OCI-LY7 (cell line): ENCODE data around the gene USE1. TPM values are rescaled to one million over a fixed set of nuclear protein-coding genes. Genes with fewer than 3 reads are reported as not detected.
A peak's percentile ranks its signal among the peaks of the same experiment; 100 is the strongest.
"Not testable (repeated sequence)": the region's sequence is repeated elsewhere in the genome, so short reads cannot be mapped to it uniquely, and the experiment has no call there.

Experiments used
- BruUV-seq: library from RNA; stranded (reverse); fragments of 400-500 nt; replicated peaks from 2 replicates; lab custom pipeline; 2021; lab: Mats Ljungman, UMichigan
- CTCF ChIA-PET: fragments of 300-600 bp; sonication (Branson Sonifier 250); formaldehyde crosslinking; loops from one replicate; lab custom pipeline; 2022; ENCODE audit warnings: antibody characterized with exemption; ENCODE audit not compliant: unreplicated experiment; lab: Charles Lee
- POLR2A ChIA-PET: fragments of 300-600 bp; sonication (Branson Sonifier 250); formaldehyde crosslinking; loops from one replicate; lab custom pipeline; 2022; ENCODE audit warnings: antibody characterized with exemption; lab: Charles Lee
- DNase-seq: peaks from one replicate; pipeline ENCODE4 v3.0.0-alpha.2; 2015; ENCODE audit warnings: low spot score
- H2AFZ ChIP-seq: fragments of 200-600 bp; sonication (generic), shearing (Covaris generic); 2 replicates; pipeline ENCODE4 v1.6.1; 2014; ENCODE audit warnings: mild to moderate bottlenecking, antibody characterized with exemption, low read length, moderate library complexity
- H3K27ac ChIP-seq: fragments of 200-600 bp; sonication (generic); 2 replicates; pipeline ENCODE4 v1.5.1; 2014; ENCODE audit warnings: mixed run types, low read depth, mild to moderate bottlenecking, moderate library complexity, low read length, inconsistent platforms; ENCODE audit not compliant: poor library complexity, severe bottlenecking
- H3K36me3 ChIP-seq: fragments of 200-600 bp; sonication (generic); 2 replicates; pipeline ENCODE4 v1.6.1; 2014; ENCODE audit warnings: mild to moderate bottlenecking, antibody characterized with exemption, low read length, moderate library complexity, mixed read lengths; ENCODE audit not compliant: insufficient read depth
- H3K4me1 ChIP-seq: fragments of 200-600 bp; sonication (generic); 2 replicates; pipeline ENCODE4 v1.5.1; 2014; ENCODE audit warnings: mild to moderate bottlenecking, low read length; ENCODE audit not compliant: insufficient read depth, poor library complexity, severe bottlenecking
- H3K4me2 ChIP-seq: fragments of 200-600 bp; sonication (generic); 2 replicates; pipeline ENCODE4 v1.6.1; 2014; ENCODE audit warnings: mild to moderate bottlenecking, low read length
- H3K4me3 ChIP-seq: fragments of 200-600 bp; sonication (generic); 2 replicates; pipeline ENCODE4 v1.5.1; 2014; ENCODE audit warnings: mild to moderate bottlenecking, low read depth, low read length; ENCODE audit not compliant: poor library complexity, severe bottlenecking
- H3K79me2 ChIP-seq: fragments of 200-600 bp; sonication (generic); 2 replicates; pipeline ENCODE4 v1.6.1; 2016; ENCODE audit warnings: low read depth, mild to moderate bottlenecking, low read length, moderate library complexity, mixed read lengths; ENCODE audit not compliant: insufficient read depth
- H3K9me2 ChIP-seq: fragments of 200-600 bp; sonication (generic); 2 replicates; pipeline ENCODE4 v1.6.1; 2016; ENCODE audit warnings: mild to moderate bottlenecking, low read length, mixed read lengths; ENCODE audit not compliant: insufficient read depth
- H3K9me3 ChIP-seq: fragments of 200-600 bp; sonication (generic); 2 replicates; pipeline ENCODE4 v1.6.1; 2014; ENCODE audit warnings: mild to moderate bottlenecking, mixed run types, low read length, mixed read lengths
- H4K20me1 ChIP-seq: fragments of 200-600 bp; sonication (generic); 2 replicates; pipeline ENCODE4 v1.6.1; 2014; ENCODE audit warnings: mild to moderate bottlenecking, antibody characterized with exemption, low read length, moderate library complexity, mixed read lengths; ENCODE audit not compliant: insufficient read depth
- EZH2phosphoT487 ChIP-seq: fragments of 200-600 bp; sonication (generic); IDR thresholded peaks from 2 replicates; pipeline ENCODE4 v1.6.1; 2018; ENCODE audit warnings: low read depth, borderline replicate concordance, mild to moderate bottlenecking, mixed run types, antibody characterized with exemption, low read length, moderate library complexity, mixed read lengths
- intact Hi-C: fragments of 100-400 bp; cut with micrococcal nuclease; formaldehyde crosslinking; loops from one replicate; pipeline ENCODE4 v1.10.0; 2022; ENCODE audit not compliant: unreplicated experiment
- total RNA-seq, 2 experiments: library from RNA; depleted of rRNA in 1 of 2; stranded (reverse); fragments of >200 nt in 1 of 2; shearing (Covaris generic) in 1 of 2; gene quantifications; 2 replicates each; pipeline ENCODE4 v1.2.3, GENCODE V29; 2014 to 2022
- TF ChIP-seq, protein P1 (sequence below): fragments of 200-600 bp; sonication (generic); conservative IDR thresholded peaks from 2 replicates; pipeline ENCODE4 v1.5.1; 2014; ENCODE audit warnings: mild to moderate bottlenecking, antibody characterized with exemption, low read length, moderate library complexity, mixed read lengths

The USE1 gene
- total RNA-seq, 2 experiments from 2014 or later, result 28.6 to 31.2 TPM

DNA sequence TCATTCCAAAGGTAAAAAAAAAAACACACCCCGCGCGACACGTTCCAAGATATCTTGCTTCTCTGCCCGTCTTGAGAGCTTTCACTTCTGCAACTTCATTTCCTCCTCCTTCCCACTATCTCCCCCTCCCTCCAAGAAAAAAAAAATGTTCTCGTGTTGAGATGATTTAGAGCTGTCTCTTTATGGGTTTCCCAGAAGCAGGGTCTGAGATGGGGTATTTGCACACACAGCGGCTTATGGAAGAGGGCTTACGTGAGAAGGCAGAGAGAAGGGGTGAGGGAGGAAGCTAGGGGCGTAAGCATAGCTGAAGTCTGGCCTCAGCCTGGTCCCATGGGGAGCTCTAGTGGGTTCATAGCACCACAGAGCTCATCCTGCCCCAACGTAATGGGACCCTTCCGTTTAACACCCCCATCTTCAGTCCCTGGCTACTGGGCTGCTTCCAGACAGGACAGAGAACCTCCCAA is 31.3 kb upstream of the USE1 start:
- BruUV-seq, result TSS peak; percentile 59

GRCh38 chr19:17184371-17184841 is 30.8 kb upstream of the USE1 start:
- no peaks in the 10 kb centered on the region for H3K79me2 ChIP-seq
- BruUV-seq, result no TSS peak
- no peak for TF ChIP-seq EZH2phosphoT487
- TF ChIP-seq, protein P1, sequence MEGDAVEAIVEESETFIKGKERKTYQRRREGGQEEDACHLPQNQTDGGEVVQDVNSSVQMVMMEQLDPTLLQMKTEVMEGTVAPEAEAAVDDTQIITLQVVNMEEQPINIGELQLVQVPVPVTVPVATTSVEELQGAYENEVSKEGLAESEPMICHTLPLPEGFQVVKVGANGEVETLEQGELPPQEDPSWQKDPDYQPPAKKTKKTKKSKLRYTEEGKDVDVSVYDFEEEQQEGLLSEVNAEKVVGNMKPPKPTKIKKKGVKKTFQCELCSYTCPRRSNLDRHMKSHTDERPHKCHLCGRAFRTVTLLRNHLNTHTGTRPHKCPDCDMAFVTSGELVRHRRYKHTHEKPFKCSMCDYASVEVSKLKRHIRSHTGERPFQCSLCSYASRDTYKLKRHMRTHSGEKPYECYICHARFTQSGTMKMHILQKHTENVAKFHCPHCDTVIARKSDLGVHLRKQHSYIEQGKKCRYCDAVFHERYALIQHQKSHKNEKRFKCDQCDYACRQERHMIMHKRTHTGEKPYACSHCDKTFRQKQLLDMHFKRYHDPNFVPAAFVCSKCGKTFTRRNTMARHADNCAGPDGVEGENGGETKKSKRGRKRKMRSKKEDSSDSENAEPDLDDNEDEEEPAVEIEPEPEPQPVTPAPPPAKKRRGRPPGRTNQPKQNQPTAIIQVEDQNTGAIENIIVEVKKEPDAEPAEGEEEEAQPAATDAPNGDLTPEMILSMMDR, result no peak
- H3K9me3 ChIP-seq, result no peaks in the 10 kb centered on the region
- peak overlapping the region; percentile 69 for H3K4me2 ChIP-seq
- H3K9me2 ChIP-seq, result no peaks in the 10 kb centered on the region
- H3K4me1 ChIP-seq, result peaks cover 29% of the 10 kb centered on the region
- intact Hi-C loops, result no loop called here
- H2AFZ ChIP-seq, result peak overlapping the region; percentile 38; the same call in 1 of the 2 replicates
- DNase-seq, result peak; percentile 61
- no peaks in the 10 kb centered on the region for H4K20me1 ChIP-seq
- POLR2A ChIA-PET, result interaction anchor here (0.6 to 1.3 kb wide), 4 partner anchors 13 to 112 kb away, joined by 3 to 7 read pairs (median 4); partner anchors contain the start of gene ANKLE1
- H3K27ac ChIP-seq, result peak overlapping the region; percentile 79
- peaks cover 51% of the 10 kb centered on the region for H3K36me3 ChIP-seq
- CTCF ChIA-PET, result no interaction called here
- H3K4me3 ChIP-seq, result peak overlapping the region; percentile 39

More for the DNA sequence above, 31.3 kb upstream of the USE1 start:
- Histone ChIP-seq H3K79me2 (no peaks in the 10 kb centered on the region), H3K9me2 (no peaks in the 10 kb centered on the region), H4K20me1 (no peaks in the 10 kb centered on the region), H3K27ac (peak overlapping the region; percentile 79), H3K4me3 (peak overlapping the region; percentile 39), H3K9me3 (no peaks in the 10 kb centered on the region), H3K36me3 (peaks cover 45% of the 10 kb centered on the region), H2AFZ (peak overlapping the region; percentile 38; the same call in 1 of the 2 replicates), H3K4me2 (peak overlapping the region; percentile 69), H3K4me1 (peaks cover 26% of the 10 kb centered on the region)
- DNase-seq, result peak; percentile 62
- no peak for TF ChIP-seq EZH2phosphoT487
- TF ChIP-seq, protein P1, result no peak
- intact Hi-C loops, result no loop called here
- CTCF ChIA-PET, result interaction anchor here (0.6 kb wide), 1 partner anchor 1094 kb away, joined by 4 read pairs; no protein-coding TSS in a partner anchor
- POLR2A ChIA-PET, result interaction anchor here (0.6 to 1.3 kb wide), 4 partner anchors 12 to 111 kb away, joined by 3 to 7 read pairs (median 4); partner anchors contain the start of gene ANKLE1

GRCh38 chr19:17185590-17185989 is 29.6 kb upstream of the USE1 start:
- DNase-seq, result no peak
- H3K36me3 ChIP-seq, result peaks cover 59% of the 10 kb centered on the region
- H3K9me2 ChIP-seq, result no peaks in the 10 kb centered on the region
- ChIA-PET POLR2A (no interaction called here), CTCF (no interaction called here)
- no peaks in the 10 kb centered on the region for H3K9me3 ChIP-seq
- intact Hi-C loops, result no loop called here
- peaks cover 41% of the 10 kb centered on the region for H3K4me1 ChIP-seq
- H4K20me1 ChIP-seq, result no peaks in the 10 kb centered on the region
- H2AFZ ChIP-seq, result no peak overlapping the region
- no peak overlapping the region for H3K4me3 ChIP-seq
- no peak overlapping the region for H3K4me2 ChIP-seq
- no peaks in the 10 kb centered on the region for H3K79me2 ChIP-seq
- TF ChIP-seq, protein P1, result no peak
- no peak for TF ChIP-seq EZH2phosphoT487
- no peak overlapping the region for H3K27ac ChIP-seq
- BruUV-seq, result no TSS peak

DNA sequence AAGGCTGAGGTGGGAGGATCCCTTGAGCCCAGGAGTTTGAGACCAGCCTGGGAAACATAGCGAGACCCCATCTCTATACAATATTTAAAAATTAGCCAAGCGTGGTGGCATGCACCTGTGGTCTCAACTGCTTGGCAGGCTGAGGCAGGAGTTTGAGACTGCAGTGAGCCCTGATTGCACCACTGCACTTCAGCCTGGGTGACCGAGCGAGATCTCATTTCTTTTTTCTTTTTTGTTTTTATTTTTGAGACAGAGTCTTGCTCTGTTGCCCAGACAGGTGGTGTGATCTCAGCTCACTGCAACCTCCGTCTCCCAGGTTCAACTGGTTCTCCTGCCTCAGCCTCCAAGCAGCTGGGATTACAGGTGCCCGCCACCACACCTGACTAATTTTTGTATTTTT is 23.4 kb upstream of the USE1 start:
- H3K9me3 ChIP-seq, H3K4me3 ChIP-seq, CTCF ChIA-PET, H3K79me2 ChIP-seq, H3K9me2 ChIP-seq, H2AFZ ChIP-seq, H4K20me1 ChIP-seq, BruUV-seq, POLR2A ChIA-PET: not testable (repeated sequence)
- peak; percentile 90 for DNase-seq
- Histone ChIP-seq H3K36me3 (peaks cover 79% of the 10 kb centered on the region), H3K27ac (peak overlapping the region; percentile 98), H3K4me1 (peaks cover 48% of the 10 kb centered on the region), H3K4me2 (peak overlapping the region; percentile 56)
- intact Hi-C loops, result loop anchor here (2.0 kb wide), 3 partner anchors 57 to 117 kb away; partner anchors contain the start of genes HAUS8 and MYO9B
